Stomach (tissue), 9 donors: ENCODE data around the gene ANO1. TPM values are rescaled to one million over a fixed set of nuclear protein-coding genes. Genes with fewer than 3 reads are reported as not detected.
A peak's percentile ranks its signal among the peaks of the same experiment; 100 is the strongest.

ENCODE experiments used
- DNase-seq, 2 donors: peaks; one replicate each; pipeline versions ENCODE4 v3.0.0 to v3.0.0-alpha.2; 2013 to 2019
- H3K27ac ChIP-seq, 5 donors: fragments of 200-600 bp in 4 of 5; sonication (generic) in 4 of 5; one replicate each; pipeline ENCODE4 v1.5.1; 2013 to 2019; ENCODE audit warnings: mild to moderate bottlenecking in 1 of 5, moderate library complexity in 1 of 5
- H3K27me3 ChIP-seq, 3 donors: fragments of 200-600 bp; sonication (generic); one replicate each; pipeline ENCODE4 v1.5.1; 2017 to 2019; ENCODE audit warnings: mixed run types in 1 of 3
- H3K36me3 ChIP-seq, 4 donors: fragments of 200-600 bp; sonication (generic); 1 replicate in 3 of 4; 2 replicates in 1 of 4; pipeline ENCODE4 v1.5.1; 2016 to 2019
- H3K4me1 ChIP-seq, 4 donors: fragments of 200-600 bp; sonication (generic); one replicate each; pipeline ENCODE4 v1.5.1; 2016 to 2019
- H3K4me3 ChIP-seq, 4 donors: fragments of 200-600 bp; sonication (generic) in 3 of 4; one replicate each; pipeline ENCODE4 v1.5.1; 2016 to 2019; ENCODE audit warnings: mild to moderate bottlenecking in 1 of 4
- H3K9me3 ChIP-seq, 4 donors: fragments of 200-600 bp; sonication (generic); one replicate each; pipeline ENCODE4 v1.5.1; 2016 to 2019
- CTCF ChIP-seq, 7 experiments: fragments of 450-650 bp in 4 of 7; fragments of 200-600 bp in 3 of 7; sonication (generic) in 3 of 7; IDR thresholded peaks; one replicate each; pipeline ENCODE4 v1.5.1; 2016 to 2019; ENCODE audit warnings: antibody characterized with exemption in 7 of 7, control low read depth in 2 of 7, mild to moderate bottlenecking in 1 of 7
- EP300 ChIP-seq: sonication (generic); formaldehyde crosslinking; IDR thresholded peaks from one replicate; pipeline ENCODE4 v1.6.1; 2017; ENCODE audit warnings: antibody characterized with exemption
- POLR2A ChIP-seq, 4 donors: fragments of 450-650 bp; IDR thresholded peaks; one replicate each; pipeline ENCODE4 v1.6.1; 2016; ENCODE audit warnings: antibody characterized with exemption in 4 of 4, control low read depth in 2 of 4, mild to moderate bottlenecking in 1 of 4, moderate library complexity in 1 of 4
- POLR2AphosphoS5 ChIP-seq, 3 donors: sonication (generic); formaldehyde crosslinking; IDR thresholded peaks; one replicate each; pipeline ENCODE4 v1.6.1; 2016; ENCODE audit warnings: antibody characterized with exemption in 3 of 3
- WGBS, 5 donors: extraction: QIAGEN DNeasy Blood & Tissue Kit in 3 of 5; methylation state at CpG; one replicate each; pipeline versions ENCODE4 v1.1.5 to v1.1.7; 2013 to 2018; 5-methylcytosine and 5-hydroxymethylcytosine counted together
- intact Hi-C: fragments of 100-400 bp; cut with DNase I; formaldehyde crosslinking; loops from one replicate; pipeline ENCODE4 v1.15.1; 2023; ENCODE audit warnings: low total_unique reads
- polyA plus RNA-seq, 3 donors: library from polyadenylated mRNA; stranded (reverse); fragments of 200-250 nt; gene quantifications; one replicate each; pipeline ENCODE4 v1.2.3, GENCODE V29; 2013
- total RNA-seq, 5 donors: library from RNA; depleted of rRNA; stranded (reverse); fragments of >200 nt; gene quantifications; one replicate each; pipeline versions ENCODE4 v1.1.0 to v1.2.3, GENCODE V29; 2014 to 2016
- donor health status: healthy with polysubstance abuse.
- donor health status: Bipolar disorder and iron deficiency.
- donor health status: healthy.

The ANO1 gene
- total and polyA plus RNA-seq, 8 donors, result 1.8 to 69.6 (median 12.9) TPM

- DNase-seq, result no peak
- H3K27ac ChIP-seq, result no peak overlapping the region
- peaks cover 0 to 8% (median under 1%) of the 10 kb centered on the region in 3 donors for H3K27me3 ChIP-seq
- no peak for TF ChIP-seq POLR2AphosphoS5 (IDR thresholded peaks at IDR 0.05)
- no peak for TF ChIP-seq CTCF (IDR thresholded peaks at IDR 0.05)
- no peak for TF ChIP-seq POLR2A (IDR thresholded peaks at IDR 0.05)
- no peak for TF ChIP-seq EP300
- WGBS, 5 donors, result 63 to 79% (median 66%) methylated on average over 3 of the region's 3 CpGs
- H3K4me3 ChIP-seq, result no peak overlapping the region
- peaks cover 0 to 4% (median 2%) of the 10 kb centered on the region in 4 donors for H3K9me3 ChIP-seq
- H3K36me3 ChIP-seq, result no peaks in the 10 kb centered on the region
- H3K4me1 ChIP-seq, result no peaks in the 10 kb centered on the region
- intact Hi-C loops, result no loop called here
Observed at GRCh38 chr11:70055444-70055843, 22.7 kb upstream of the ANO1 start.

- Histone ChIP-seq H3K4me3 (no peak overlapping the region), H3K27ac (no peak overlapping the region), H3K4me1 (no peaks in the 10 kb centered on the region), H3K36me3 (no peaks in the 10 kb centered on the region), H3K27me3 (peaks cover 0 to 5% (median 0%) of the 10 kb centered on the region in 3 donors), H3K9me3 (peaks cover 0 to 4% (median 2%) of the 10 kb centered on the region in 4 donors)
- TF ChIP-seq POLR2AphosphoS5 (IDR thresholded peaks at IDR 0.05) (no peak), CTCF (IDR thresholded peaks at IDR 0.05) (no peak), POLR2A (IDR thresholded peaks at IDR 0.05) (no peak), EP300 (no peak)
- intact Hi-C loops, result no loop called here
- 70 to 79% (median 77%) methylated on average over 3 of the region's 3 CpGs for WGBS, 5 donors
- peak in 1 of 2 donors; percentile 70 for DNase-seq
Observed at GRCh38 chr11:70057080-70057479, 21.0 kb upstream of the ANO1 start.

GRCh38 chr11:70059971-70060370 lies 18.1 kb upstream of the ANO1 start:
- no peak for TF ChIP-seq POLR2AphosphoS5 (IDR thresholded peaks at IDR 0.05)
- TF ChIP-seq CTCF (IDR thresholded peaks at IDR 0.05), result no peak
- no peak for TF ChIP-seq POLR2A (IDR thresholded peaks at IDR 0.05)
- TF ChIP-seq EP300, result no peak
- Histone ChIP-seq H3K9me3 (peaks cover 0 to 3% (median 0%) of the 10 kb centered on the region in 4 donors), H3K4me1 (no peaks in the 10 kb centered on the region), H3K36me3 (no peaks in the 10 kb centered on the region), H3K27me3 (peaks cover 0 to 19% (median 0%) of the 10 kb centered on the region in 3 donors), H3K27ac (no peak overlapping the region), H3K4me3 (no peak overlapping the region)
- intact Hi-C loops, result no loop called here
- WGBS, 5 donors, result 64 to 75% (median 74%) methylated on average over 5 of the region's 5 CpGs
- DNase-seq, result no peak

GRCh38 chr11:70060611-70061293 lies 17.4 kb upstream of the ANO1 start:
- TF ChIP-seq EP300 (no peak), POLR2AphosphoS5 (IDR thresholded peaks at IDR 0.05) (no peak), POLR2A (IDR thresholded peaks at IDR 0.05) (no peak), CTCF (IDR thresholded peaks at IDR 0.05) (no peak)
- 81 to 86% (median 85%) methylated on average over 10 of the region's 10 CpGs for WGBS, 5 donors
- peaks cover 0 to 27% (median 0%) of the 10 kb centered on the region in 3 donors for H3K27me3 ChIP-seq
- no peak for DNase-seq
- H3K4me3 ChIP-seq, result no peak overlapping the region
- intact Hi-C loops, result no loop called here
- H3K9me3 ChIP-seq, result no peaks in the 10 kb centered on the region
- H3K36me3 ChIP-seq, result no peaks in the 10 kb centered on the region
- no peaks in the 10 kb centered on the region for H3K4me1 ChIP-seq
- no peak overlapping the region for H3K27ac ChIP-seq
